Measurements from ENCODE around the gene EIF2S2.

DNA sequence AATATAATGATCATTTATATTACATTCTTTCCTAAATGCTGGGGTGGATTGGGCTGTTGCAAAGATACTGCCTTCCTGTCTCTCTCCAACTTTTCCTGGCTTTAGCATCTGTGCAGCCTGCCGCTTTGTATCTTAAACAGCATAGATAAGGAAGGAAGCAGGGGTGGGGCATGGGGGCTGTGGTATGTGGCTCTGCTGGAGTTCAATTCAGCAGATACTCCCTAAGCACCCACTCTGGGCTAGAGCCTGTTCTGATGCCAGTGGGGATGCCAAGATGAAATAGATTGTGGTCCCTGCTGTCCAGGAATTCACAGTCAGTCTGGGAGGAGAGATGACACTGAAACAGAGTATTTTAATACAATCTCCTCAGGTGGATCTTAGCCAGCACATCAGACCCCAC, 56.8 kb downstream of the EIF2S2 start:
- TF ChIP-seq EZH2phosphoT487 (IDR thresholded peaks at IDR 0.05; ENCODE audit: insufficient read depth, low read depth): no peak
- TF ChIP-seq EZH2 (IDR thresholded peaks at IDR 0.05; ENCODE audit: insufficient read depth, poor library complexity, severe bottlenecking): no peak

Data from GM23248 (cell line).